Activated CD8-positive, alpha-beta T cell treated with anti-CD3 and anti-CD28 coated beads for 36 hours (primary cell): ENCODE data around the gene SPSB1. TPM values are rescaled to one million over a fixed set of nuclear protein-coding genes. Genes with fewer than 3 reads are reported as not detected.

Experiments used
- ATAC-seq: fragments of 200-7000 bp; cut with Tn5 transposase; one replicate; pipeline ENCODE4 v1.10.0; 2021; ENCODE audit warnings: mild to moderate bottlenecking, moderate library complexity
- CTCF ChIA-PET: fragments of 350-600 bp; sonication (Branson Sonifier 250); formaldehyde crosslinking; loops from one replicate; lab custom pipeline; 2021; ENCODE audit warnings: antibody characterized with exemption; lab: Charles Lee
- POLR2A ChIA-PET: fragments of 350-600 bp; sonication (Branson Sonifier 250); formaldehyde crosslinking; loops from one replicate; lab custom pipeline; 2021; ENCODE audit warnings: antibody characterized with exemption; lab: Charles Lee
- DNase-seq: peaks from one replicate; pipeline ENCODE4 v3.0.0-alpha.2; 2020
- H3K27ac Mint-ChIP-seq: one replicate; pipeline ENCODE4 v1.8.0; 2021; ENCODE audit warnings: mild to moderate bottlenecking, mixed read lengths
- H3K27me3 Mint-ChIP-seq: one replicate; pipeline ENCODE4 v1.8.0; 2021; ENCODE audit warnings: mixed read lengths
- H3K36me3 Mint-ChIP-seq: one replicate; pipeline ENCODE4 v1.8.0; 2021; ENCODE audit warnings: low read depth, mixed read lengths
- H3K4me1 Mint-ChIP-seq: one replicate; pipeline ENCODE4 v1.8.0; 2021; ENCODE audit warnings: low read depth, mixed read lengths
- H3K4me3 Mint-ChIP-seq: one replicate; pipeline ENCODE4 v1.8.0; 2021; ENCODE audit warnings: mild to moderate bottlenecking, moderate library complexity, mixed read lengths
- H3K9me3 Mint-ChIP-seq: one replicate; pipeline ENCODE4 v1.8.0; 2021; ENCODE audit warnings: mixed read lengths
- intact Hi-C: fragments of 100-400 bp; cut with micrococcal nuclease; formaldehyde crosslinking; loops from one replicate; pipeline ENCODE4 v1.10.0; 2022
- total RNA-seq, 2 experiments: library from RNA; stranded (reverse); gene quantifications; one replicate each; pipeline ENCODE4 v1.2.3, GENCODE V29; 2021
- TF ChIP-seq, protein P1 (sequence below): fragments of 200-600 bp; IDR thresholded peaks from one replicate; pipeline ENCODE4 v1.8.0; 2022; ENCODE audit warnings: antibody characterized with exemption, mild to moderate bottlenecking

SPSB1 gene
- total RNA-seq, 2 experiments from 2014 or later, result 1.1 to 1.5 TPM

DNA sequence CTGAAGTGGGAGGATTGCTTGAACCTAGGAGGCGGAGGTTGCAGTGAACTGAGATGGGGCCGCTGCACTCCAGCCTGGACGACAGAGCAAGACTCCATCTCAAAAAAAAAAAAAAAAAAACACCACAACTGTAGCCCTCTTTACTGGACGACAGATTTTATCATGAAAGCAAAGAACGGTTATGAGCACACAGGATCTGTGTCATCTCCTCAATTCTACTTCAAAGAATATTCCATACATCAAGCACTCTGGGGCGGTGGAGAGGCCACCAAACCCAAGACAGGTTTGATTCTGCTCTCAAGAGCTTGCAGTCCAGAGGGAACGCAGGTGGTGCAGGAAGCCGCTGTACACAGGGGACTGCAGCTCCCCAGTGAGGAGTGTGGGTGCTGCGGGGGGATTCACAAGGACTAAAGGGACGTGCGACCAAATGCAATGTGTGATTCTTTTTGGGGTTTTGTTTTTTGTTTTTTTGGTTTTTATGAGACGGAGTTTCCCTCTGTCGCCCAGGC, 110.1 kb downstream of the SPSB1 start:
- ATAC-seq, result no peak
- CTCF ChIA-PET, result no interaction called here
- H3K4me1 Mint-ChIP-seq, result peaks cover 8% of the 10 kb centered on the region

DNA sequence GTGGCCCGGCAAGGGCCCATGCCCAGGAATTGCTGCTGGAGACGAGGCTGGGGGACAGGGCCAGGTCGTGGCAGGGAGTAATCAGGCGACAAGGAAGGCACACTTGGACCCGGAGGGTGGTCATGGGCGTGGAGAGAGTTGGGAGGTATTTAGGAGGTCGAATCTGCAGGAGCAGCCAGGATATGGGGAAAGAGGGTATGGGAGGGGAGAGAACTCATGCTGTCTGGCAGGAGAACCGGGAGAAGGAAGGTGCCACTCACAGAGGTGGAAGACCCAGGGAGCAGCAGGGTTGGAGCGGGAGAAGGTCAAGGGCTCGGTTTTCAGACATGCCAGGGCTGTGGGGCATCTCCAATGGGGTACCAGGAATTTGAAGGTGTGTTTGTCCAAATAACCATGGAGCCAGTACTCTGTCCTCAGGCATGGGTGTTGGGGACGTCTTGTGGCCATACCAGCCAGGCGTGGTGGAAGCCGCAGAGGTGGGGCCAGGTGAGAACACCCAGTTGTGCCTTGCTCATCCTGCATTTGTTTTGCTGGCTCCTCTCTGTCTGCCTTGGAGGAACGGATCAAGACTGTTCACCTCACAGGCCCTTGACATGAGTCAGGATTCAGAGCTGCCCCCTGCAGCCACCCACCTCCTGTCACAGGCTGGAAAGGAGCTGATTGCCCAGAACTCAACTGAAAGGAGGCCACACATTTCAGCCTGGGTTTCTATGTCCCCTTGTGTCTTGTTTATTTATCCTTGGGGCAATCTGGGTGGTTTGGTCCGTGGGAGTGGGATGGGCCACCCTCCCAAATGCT, 111.6 kb downstream of the SPSB1 start:
- peaks cover 8% of the 10 kb centered on the region for H3K4me1 Mint-ChIP-seq
- TF ChIP-seq, protein P1, sequence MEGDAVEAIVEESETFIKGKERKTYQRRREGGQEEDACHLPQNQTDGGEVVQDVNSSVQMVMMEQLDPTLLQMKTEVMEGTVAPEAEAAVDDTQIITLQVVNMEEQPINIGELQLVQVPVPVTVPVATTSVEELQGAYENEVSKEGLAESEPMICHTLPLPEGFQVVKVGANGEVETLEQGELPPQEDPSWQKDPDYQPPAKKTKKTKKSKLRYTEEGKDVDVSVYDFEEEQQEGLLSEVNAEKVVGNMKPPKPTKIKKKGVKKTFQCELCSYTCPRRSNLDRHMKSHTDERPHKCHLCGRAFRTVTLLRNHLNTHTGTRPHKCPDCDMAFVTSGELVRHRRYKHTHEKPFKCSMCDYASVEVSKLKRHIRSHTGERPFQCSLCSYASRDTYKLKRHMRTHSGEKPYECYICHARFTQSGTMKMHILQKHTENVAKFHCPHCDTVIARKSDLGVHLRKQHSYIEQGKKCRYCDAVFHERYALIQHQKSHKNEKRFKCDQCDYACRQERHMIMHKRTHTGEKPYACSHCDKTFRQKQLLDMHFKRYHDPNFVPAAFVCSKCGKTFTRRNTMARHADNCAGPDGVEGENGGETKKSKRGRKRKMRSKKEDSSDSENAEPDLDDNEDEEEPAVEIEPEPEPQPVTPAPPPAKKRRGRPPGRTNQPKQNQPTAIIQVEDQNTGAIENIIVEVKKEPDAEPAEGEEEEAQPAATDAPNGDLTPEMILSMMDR, result no peak
- H3K27ac Mint-ChIP-seq, result no peak overlapping the region
- intact Hi-C loops, result no loop called here
- no peaks in the 10 kb centered on the region for H3K36me3 Mint-ChIP-seq
- no peaks in the 10 kb centered on the region for H3K27me3 Mint-ChIP-seq
- DNase-seq (no peak), ATAC-seq (no peak)
- ChIA-PET CTCF (interaction anchor here (1.7 kb wide), 1 partner anchor 115 kb away, joined by 7 read pairs; no protein-coding TSS in a partner anchor), POLR2A (interaction anchor here (0.8 kb wide), 1 partner anchor 19 kb away, joined by 3 read pairs; no protein-coding TSS in a partner anchor)
- H3K4me3 Mint-ChIP-seq, result no peak overlapping the region
- H3K9me3 Mint-ChIP-seq, result no peaks in the 10 kb centered on the region

More for the DNA sequence above, 110.1 kb downstream of the SPSB1 start:
- POLR2A ChIA-PET, result interaction anchor here (0.6 kb wide), 1 partner anchor 66 kb away, joined by 3 read pairs; no protein-coding TSS in a partner anchor
- intact Hi-C loops, result no loop called here
- Mint-ChIP-seq H3K27me3 (no peaks in the 10 kb centered on the region), H3K9me3 (no peaks in the 10 kb centered on the region), H3K4me3 (no peak overlapping the region), H3K36me3 (no peaks in the 10 kb centered on the region), H3K27ac (no peak overlapping the region)
- TF ChIP-seq, protein P1, result no peak
- no peak for DNase-seq

DNA sequence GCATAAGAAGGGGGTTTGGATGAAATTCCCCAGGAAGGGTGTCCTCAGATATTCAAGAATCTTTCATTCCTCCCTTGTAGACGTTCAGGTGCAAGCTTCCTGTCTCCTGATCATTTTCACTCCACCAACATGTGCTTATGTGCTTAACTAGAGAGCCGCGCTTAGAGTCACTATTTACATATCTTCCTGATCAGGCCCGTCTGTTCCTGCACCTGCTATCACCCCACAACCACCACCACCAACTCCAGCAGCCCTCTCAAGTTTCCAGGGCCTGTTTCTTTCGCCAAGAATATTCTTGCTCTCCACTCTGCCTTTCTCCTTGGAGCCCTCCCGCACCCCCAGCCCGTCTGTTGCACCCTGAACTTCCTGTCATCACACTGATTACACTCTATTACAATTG, 113.4 kb downstream of the SPSB1 start:
- intact Hi-C loops, result no loop called here
- Mint-ChIP-seq H3K4me3 (no peak overlapping the region), H3K36me3 (peaks cover 3% of the 10 kb centered on the region), H3K27ac (no peak overlapping the region), H3K9me3 (peaks cover 2% of the 10 kb centered on the region), H3K4me1 (peaks cover 5% of the 10 kb centered on the region), H3K27me3 (peaks cover 2% of the 10 kb centered on the region)
- TF ChIP-seq, protein P1, result no peak
- CTCF ChIA-PET, result interaction anchor here (1.6 to 1.7 kb wide), 2 partner anchors 50 to 116 kb away, joined by 5 to 7 read pairs; no protein-coding TSS in a partner anchor
- no peak for DNase-seq
- ATAC-seq, result no peak
- POLR2A ChIA-PET, result no interaction called here

DNA sequence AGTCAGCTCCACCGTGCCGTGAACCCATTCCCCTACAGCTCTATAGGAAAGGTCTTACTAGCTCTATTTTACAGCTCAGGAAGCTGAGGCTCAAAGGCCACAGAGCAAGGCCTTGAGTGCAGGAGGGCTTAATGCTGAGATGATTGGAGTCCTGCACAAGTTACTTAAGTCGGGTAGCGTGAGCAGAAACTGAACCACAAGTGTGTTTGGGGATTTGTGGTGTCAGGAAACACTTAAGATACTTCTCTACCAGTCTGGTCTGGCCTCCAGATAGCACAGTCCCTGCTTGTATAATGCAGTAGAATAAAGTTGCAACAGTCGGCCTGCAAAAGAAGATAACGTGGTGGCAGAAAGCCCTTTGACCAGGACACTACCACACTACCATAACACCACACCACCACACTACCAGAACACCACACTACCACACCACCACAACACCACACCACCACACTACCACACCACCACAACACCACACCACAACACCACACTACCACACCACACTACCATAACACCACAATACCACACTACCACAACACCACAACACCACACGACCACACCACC, 118.1 kb downstream of the SPSB1 start:
- H3K4me1 Mint-ChIP-seq, result peaks cover 26% of the 10 kb centered on the region
- H3K36me3 Mint-ChIP-seq, result peaks cover 4% of the 10 kb centered on the region
- DNase-seq, result peak; percentile 46
- TF ChIP-seq, protein P1, result no peak
- CTCF ChIA-PET, result no interaction called here
- ATAC-seq, result peak; percentile 7
- intact Hi-C loops, result no loop called here
- H3K4me3 Mint-ChIP-seq, result peak overlapping the region; percentile 44
- POLR2A ChIA-PET, result no interaction called here
- H3K9me3 Mint-ChIP-seq, result peaks cover 3% of the 10 kb centered on the region
- peak overlapping the region; percentile 77 for H3K27ac Mint-ChIP-seq
- H3K27me3 Mint-ChIP-seq, result peaks cover 2% of the 10 kb centered on the region
